Lower leg skin (tissue), 3 donors: ENCODE data around the gene ORC2.
"Not testable (repeated sequence)": the region's sequence is repeated elsewhere in the genome, so short reads cannot be mapped to it uniquely, and the experiment has no call there.

ENCODE experiments used
- POLR2A ChIP-seq, 2 donors: fragments of 450-650 bp; IDR thresholded peaks; one replicate each; pipeline ENCODE4 v1.6.1; 2016 to 2017; ENCODE audit warnings: antibody characterized with exemption in 2 of 2, mild to moderate bottlenecking in 1 of 2, moderate library complexity in 1 of 2
- TF ChIP-seq, protein P1 (sequence below), 3 donors: fragments of 450-650 bp; IDR thresholded peaks; one replicate each; pipeline ENCODE4 v1.5.1; 2016; ENCODE audit warnings: antibody characterized with exemption in 3 of 3, mild to moderate bottlenecking in 3 of 3, moderate library complexity in 2 of 3

DNA sequence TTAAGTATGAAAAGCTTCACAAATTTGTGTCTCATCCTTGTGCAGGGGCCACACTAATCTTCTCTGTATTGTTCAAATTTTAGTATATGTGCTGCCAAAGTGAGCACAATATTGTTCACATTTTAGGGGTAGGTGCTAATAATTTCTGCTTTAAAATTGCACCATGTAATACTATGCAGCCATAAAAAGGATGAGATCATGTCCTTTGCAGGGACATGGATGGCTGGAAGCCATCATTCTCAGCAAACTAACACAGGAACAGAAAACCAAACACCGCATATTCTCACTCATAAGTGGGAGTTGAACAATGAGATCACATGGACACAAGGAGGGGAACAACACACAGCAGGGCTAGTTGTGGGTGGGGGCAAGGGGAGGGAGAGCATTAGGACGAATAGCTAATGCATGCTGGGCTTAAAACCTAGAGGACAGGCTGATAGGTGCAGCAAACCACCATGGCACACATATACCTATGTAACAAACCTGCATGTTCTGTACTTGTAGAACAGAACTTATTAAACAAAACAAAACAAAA lies 81.7 kb downstream of the ORC2 start:
- TF ChIP-seq, protein P1, sequence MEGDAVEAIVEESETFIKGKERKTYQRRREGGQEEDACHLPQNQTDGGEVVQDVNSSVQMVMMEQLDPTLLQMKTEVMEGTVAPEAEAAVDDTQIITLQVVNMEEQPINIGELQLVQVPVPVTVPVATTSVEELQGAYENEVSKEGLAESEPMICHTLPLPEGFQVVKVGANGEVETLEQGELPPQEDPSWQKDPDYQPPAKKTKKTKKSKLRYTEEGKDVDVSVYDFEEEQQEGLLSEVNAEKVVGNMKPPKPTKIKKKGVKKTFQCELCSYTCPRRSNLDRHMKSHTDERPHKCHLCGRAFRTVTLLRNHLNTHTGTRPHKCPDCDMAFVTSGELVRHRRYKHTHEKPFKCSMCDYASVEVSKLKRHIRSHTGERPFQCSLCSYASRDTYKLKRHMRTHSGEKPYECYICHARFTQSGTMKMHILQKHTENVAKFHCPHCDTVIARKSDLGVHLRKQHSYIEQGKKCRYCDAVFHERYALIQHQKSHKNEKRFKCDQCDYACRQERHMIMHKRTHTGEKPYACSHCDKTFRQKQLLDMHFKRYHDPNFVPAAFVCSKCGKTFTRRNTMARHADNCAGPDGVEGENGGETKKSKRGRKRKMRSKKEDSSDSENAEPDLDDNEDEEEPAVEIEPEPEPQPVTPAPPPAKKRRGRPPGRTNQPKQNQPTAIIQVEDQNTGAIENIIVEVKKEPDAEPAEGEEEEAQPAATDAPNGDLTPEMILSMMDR (IDR thresholded peaks at IDR 0.05), result not testable (repeated sequence)
- not testable (repeated sequence) for TF ChIP-seq POLR2A (IDR thresholded peaks at IDR 0.05)
